GM18505 (cell line): ENCODE measurements around the gene CSMD2.

Experiments
- ATAC-seq: cut with Tn5 transposase; IDR thresholded peaks from one replicate; pipeline ENCODE4 v1.9.1; 2021; ENCODE audit not compliant: unreplicated experiment
- POLR2A ChIP-seq: IDR thresholded peaks from 4 replicates; pipeline ENCODE4 v1.6.1; 2011; ENCODE audit warnings: borderline replicate concordance; ENCODE audit not compliant: insufficient read depth, insufficient read length; ENCODE audit errors: extremely low read depth

CSMD2 gene

DNA sequence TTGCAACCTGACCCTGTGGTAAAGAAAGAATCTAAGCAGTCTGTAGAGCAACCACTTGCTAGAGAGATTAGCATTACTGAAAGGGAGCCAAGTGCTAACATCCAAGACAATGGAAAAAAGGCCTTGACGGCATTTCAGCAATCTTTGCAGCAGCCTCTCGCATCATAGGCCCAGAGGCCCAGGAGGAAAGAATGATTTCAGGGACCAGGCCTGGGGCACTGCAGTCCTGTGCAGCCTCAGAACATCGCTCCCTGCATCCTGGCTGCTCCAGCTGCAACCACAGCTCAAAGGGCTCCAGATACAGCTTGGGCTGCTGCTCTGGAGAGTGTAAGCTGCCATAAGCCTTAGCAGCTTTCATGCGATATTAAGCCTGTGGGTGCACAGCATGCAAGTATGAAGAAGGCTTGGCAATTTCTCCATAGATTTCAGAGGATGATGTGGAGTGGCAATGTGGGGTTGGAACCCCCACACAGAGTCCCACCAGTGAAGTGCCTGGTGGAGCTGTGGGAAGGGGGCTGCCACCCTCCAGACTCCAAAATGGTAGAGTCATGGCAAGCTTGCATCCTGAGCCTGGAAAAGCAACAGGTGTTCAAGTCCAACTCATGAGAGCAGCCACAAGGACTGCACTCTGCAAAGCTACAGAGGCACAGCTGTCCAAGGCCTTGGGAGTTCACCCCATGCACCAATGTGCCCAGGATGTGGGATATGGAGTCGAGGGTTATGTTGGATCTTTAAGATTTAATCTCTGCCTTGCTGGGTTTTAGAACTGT, 411.8 kb downstream of the CSMD2 start:
- TF ChIP-seq POLR2A: no peak

DNA sequence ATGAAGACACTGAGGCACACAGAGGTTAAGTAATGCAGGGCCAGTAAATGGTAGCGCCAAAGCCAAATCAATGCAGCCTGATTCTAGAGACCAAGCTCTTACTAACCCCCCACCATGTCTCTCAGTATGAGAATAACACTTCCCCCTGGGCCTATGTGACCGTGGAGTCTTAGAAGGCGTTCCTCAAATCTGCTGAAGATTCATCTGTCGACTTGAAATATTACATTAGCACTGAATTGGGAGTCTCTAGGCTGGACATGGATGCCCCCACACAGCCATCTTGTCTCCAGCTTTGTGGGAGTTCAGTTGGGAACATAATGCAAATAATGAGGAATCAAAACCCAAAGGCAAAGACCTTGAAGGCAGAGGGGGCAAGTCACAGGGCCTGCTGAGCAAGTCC, 419.1 kb downstream of the CSMD2 start:
- TF ChIP-seq POLR2A: no peak

More for the DNA sequence above, 411.8 kb downstream of the CSMD2 start:
- no peak for ATAC-seq

DNA sequence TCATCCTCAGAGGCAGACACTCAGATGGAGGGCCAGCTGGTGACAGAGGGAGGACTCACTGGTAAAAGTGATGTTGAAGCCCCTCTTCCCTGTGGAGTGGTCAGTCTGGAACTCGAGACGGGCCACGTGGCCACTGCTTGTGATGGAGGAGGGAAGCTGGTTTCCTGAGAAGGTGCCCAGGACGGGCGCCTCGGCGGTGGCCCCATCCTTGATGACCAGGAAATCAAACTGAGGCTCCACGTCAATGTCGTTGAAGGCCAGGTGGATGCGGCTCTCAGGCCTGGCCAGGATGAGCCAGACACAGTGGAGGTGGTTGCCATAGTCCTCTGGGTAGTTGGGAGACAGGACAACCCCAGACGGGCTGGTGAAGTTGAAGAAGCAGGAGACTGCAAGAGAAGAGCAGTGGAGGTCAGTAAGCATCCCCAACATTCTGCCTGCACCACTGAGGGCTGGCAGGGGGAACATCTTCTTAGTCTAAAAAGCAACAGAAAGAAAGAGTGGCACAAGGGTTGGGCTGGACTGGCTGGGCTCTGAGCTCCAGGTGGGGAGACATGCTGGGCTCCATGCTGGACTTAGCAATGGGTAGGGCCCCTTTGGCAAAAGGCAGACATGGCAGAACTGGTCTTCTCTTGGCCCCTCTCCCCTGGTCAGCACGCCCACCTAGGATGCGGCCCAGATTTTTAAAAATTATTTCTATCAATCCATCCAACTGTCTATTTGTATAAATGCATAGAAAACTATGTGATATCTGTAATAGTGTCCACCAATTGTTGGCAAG, 421.6 kb downstream of the CSMD2 start:
- TF ChIP-seq POLR2A: no peak
- ATAC-seq: no peak

More for the DNA sequence above, 419.1 kb downstream of the CSMD2 start:
- ATAC-seq: no peak

DNA sequence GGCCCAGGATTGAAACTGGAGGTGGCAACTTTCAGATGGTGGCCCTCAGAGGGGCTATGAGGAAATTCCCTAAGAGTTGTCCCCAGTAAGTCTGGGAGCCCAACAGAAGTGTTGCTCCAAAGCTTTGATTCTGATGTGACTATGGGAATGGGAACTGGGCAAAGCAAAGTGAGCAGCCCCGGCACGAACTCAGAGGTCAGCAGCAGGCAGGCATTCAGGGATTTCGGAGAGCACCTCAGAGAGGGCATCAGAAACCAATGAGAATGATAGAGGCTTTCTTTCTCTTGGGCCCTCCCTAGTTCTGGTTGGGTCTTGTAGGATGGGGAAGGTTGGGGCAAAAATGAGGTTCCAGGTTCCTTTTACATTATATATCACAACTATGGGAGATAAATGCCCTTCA, 422.4 kb downstream of the CSMD2 start:
- no peak for ATAC-seq
- TF ChIP-seq POLR2A: no peak

DNA sequence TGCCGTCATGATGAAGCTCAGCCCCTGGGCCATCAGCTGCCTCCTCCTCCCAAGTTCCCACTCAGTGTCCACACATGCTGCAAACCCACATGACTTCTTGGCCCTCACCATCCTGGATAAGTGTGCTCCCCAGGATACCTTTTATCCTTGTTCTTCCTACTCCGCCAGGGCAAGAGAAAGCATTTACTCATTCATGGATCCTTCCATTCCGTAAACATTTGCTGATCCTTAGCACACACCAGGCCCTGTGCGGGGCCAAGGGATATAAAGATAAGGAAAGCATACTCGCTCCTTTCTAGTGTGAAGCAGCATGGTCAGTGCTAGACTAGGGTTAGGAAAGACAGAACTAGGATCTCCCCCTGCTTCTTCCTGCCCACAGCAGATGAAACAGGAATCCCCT, 423.3 kb downstream of the CSMD2 start:
- ATAC-seq: no peak
- no peak for TF ChIP-seq POLR2A

DNA sequence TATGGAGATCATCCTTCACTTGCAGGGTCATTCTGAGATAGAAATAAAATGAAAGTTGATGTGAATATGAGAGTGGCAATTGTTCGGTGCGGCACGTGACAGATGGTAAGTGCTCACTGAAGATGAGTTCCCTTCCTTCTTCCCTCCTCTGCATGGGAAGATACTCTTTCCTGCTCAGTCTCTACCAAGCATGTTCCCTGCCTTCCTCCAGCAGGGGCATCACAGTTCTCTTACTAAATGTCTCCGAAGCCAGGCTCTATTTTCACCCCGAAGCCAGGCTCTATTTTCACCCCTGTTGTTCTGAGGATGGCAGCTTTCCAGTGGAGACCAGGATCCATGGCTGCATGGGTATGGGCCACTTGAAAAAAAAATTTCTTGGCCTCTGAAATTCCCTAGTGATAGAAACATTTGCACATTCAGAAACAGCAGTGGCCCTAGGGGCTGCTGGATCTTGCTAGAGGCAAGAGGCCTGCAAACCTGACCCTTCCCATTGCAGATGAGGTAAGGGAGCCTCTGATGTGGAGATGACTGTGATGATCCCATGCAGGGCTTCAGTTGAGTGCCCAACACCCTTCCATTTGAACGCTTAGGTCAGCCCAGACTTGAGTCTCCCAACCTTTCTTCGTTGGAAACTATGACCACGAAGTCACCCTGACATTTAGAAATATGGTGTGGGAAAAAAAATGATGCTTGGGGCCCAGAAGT, 424.8 kb downstream of the CSMD2 start:
- ATAC-seq: no peak
- TF ChIP-seq POLR2A: no peak

DNA sequence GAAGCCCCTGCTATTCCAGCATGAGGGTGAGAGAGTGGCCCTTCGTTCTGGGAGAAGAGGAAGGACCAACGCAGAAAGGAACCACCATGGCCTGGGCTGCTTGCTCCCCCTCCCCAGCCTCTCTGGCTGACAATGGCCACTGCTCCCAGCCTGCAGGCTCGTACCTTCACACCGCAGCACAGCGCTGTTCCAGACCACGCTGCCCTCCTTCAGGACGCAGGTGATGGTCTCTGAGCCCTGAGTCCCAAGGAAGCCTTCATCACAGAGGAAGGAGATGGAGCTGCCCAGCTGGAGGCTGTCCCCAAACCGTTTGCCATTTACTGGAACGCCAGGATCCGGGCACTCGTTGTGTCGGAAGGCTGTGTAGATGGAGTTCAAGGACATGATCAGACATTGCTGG, 426.1 kb downstream of the CSMD2 start:
- no peak for ATAC-seq

DNA sequence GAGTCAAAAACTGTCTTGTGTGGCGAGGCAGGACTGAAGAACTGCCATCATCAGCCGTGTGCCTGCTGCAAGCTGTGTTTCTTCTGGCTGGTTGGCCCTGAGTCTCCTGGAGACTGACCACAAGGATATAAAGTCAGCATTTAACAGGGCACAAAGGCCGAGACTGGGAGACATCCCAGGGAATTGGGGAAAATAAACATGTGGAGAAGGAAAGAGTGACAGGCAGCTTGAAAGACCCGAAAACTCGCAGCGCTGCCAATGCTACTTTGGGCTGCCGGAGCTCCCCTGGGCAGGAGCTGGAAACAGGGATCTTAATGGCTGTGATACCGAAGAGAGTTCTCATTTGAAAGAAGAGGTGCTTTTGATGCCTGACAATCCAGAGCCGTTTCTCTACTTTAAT, 426.5 kb downstream of the CSMD2 start:
- ATAC-seq: no peak
- no peak for TF ChIP-seq POLR2A

More for the DNA sequence above, 426.1 kb downstream of the CSMD2 start:
- TF ChIP-seq POLR2A: no peak

DNA sequence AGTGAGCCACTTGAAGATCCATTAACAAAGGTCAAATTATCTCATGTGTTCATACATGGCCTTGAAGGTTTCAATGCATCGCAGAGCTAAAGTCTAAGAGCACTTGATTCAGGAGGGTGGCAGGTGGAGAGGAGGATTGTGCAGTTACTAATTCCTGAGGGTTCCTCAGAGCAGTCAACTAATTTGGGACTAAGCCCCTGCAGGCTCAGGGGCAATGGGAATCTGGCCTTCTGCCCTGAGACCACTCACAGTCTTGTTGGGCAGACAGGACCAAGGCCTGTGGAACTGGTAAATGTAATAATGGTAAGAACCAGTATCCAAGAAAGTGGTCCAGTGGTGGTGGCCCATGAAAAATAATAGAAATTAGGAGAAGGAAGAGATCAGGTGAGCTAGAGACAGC, 428.5 kb downstream of the CSMD2 start:
- ATAC-seq: no peak
- TF ChIP-seq POLR2A: no peak

DNA sequence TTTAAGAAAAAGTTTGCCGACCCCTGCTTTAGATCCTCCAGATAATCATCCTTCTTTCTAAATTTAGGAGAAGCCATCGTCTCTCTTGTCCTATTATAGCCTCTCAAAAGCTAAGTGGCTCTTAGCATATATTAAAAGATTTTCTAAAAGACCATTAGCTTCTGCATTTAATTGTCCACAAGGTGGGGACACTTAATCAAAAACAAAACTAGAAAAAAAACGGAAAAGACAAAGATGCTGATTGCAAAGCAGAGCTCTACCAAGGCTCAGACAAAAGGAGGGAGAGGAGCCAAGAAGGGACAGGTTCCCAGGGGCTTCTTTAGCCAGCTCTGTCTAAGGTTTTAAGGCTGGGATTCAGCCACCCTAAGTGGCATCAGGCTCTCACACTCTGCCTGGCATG, 429.4 kb downstream of the CSMD2 start:
- no peak for ATAC-seq
- no peak for TF ChIP-seq POLR2A

DNA sequence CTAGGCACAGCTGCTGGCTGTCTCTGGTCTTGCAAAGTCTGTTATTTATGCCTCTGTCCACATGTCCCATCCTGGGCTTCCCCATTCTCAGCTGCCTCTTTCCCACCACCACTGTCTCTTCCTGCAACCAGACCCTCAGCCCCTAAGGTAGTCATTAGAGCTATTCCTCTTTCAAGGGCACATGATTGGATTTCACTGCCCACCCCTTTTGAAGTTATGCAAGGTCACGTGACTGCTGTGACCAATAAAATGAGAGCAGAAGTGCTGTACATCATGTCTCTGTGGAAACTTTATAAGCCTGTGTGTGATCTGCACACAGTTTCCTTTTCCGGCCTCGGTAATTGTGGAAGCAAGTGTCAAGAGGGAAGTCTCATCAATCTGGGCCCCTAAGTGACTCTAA, 437.7 kb downstream of the CSMD2 start:
- no peak for ATAC-seq
- no peak for TF ChIP-seq POLR2A

DNA sequence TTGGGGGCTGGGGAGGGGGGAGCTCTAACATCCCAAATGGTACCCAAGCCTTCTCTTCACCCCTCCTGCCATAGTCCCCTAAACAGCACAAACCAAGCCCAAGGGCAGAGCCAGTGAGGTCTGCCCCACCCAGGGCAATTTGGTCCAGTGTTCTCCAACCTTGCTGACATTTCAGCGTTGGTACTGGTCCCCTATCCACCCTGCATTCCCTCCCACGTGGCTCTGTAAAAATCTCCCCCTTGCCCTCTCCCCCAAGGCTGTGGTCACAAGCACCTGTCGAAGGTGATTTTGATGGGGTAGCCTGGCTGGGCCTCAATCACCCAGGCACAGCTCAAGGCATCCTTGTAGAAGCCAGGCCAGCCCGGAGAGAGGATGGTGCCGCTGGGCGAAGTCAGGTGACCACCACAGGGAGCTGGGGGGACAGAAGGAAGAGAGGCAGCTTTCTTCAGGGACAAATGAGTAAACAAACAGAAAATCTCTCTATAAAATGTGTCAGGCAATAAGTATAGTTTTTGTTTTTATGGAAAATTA, 438.7 kb downstream of the CSMD2 start:
- ATAC-seq: no peak
- no peak for TF ChIP-seq POLR2A

DNA sequence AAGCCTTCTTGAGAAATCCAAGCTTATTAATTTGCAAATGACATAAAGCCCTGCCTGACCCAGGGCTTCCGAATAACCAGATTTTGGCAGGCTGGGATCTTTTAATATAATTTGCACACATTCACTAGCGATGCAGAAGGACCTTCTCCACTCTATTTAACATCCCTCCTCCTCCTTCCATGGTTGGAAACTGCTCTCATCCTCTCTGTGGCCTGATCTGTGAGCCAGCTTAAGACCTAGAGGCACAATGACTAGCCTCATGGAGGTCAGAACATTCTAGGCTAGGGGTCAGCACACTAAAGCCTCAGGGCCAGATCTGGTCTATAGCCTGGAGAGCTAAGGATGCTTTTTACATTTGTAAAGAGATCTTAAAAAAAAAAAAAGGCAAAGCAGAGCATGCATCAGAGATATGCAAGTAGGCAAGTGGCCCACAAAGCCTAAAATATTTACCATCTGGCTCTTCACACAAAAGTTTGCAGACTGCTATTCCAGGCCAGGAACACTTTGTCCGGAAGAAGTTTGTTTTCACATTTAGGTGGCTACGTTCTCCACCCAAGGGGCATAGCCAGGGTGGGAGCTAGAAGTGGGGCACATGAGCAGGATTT, 439.4 kb downstream of the CSMD2 start:
- TF ChIP-seq POLR2A: no peak
- ATAC-seq: no peak
